K562 (cell line): ENCODE measurements around the gene CD1E. TPM values are rescaled to one million over a fixed set of nuclear protein-coding genes. Genes with fewer than 3 reads are reported as not detected.

Experiments used
- ATAC-seq: fragments of 200-7000 bp; cut with Tn5 transposase; 3 replicates; pipeline ENCODE4 v1.9.1; 2020; ENCODE audit warnings: moderate library complexity
- BruUV-seq: library from RNA; stranded (reverse); fragments of 400-500 nt; replicated peaks from 2 replicates; lab custom pipeline; 2021; lab: Mats Ljungman, UMichigan
- CTCF ChIA-PET: fragments of 300-600 bp; formaldehyde crosslinking; extraction: SDS; loops from one replicate; lab custom pipeline; 2021; ENCODE audit warnings: low intra/inter-chr PET ratio; lab: Yijun Ruan, JAX
- POLR2A ChIA-PET: fragments of 300-600, 350-650 bp; sonication (Branson Sonifier 250); formaldehyde crosslinking; extraction: SDS; loops from one replicate; lab custom pipeline; 2021; ENCODE audit warnings: antibody characterized with exemption, inconsistent platforms; lab: Yijun Ruan, JAX
- DNase-seq, 4 experiments: peaks; one replicate each; pipeline versions ENCODE4 v3.0.0 to v3.0.0-alpha.2; 2011 to 2018; ENCODE audit warnings: low spot score in 3 of 4, mixed read lengths in 3 of 4; ENCODE audit errors: extremely low read depth in 1 of 4
- FAIRE-seq: peaks from 2 replicates; lab custom pipeline; 2011; peaks lifted over from hg19 to GRCh38; lab: Jason Lieb, UNC
- H2AFZ ChIP-seq: 2 replicates; pipeline ENCODE4 v1.6.0; 2011; ENCODE audit warnings: low read depth, low read length, control low read depth, inconsistent platforms
- H3K27ac ChIP-seq: fragments of 200-600 bp; 3 replicates; pipeline ENCODE4 v1.8.0; 2011; ENCODE audit warnings: low read depth, mild to moderate bottlenecking, control low read depth, inconsistent platforms, low read length, moderate library complexity, mixed read lengths; ENCODE audit errors: extremely low read depth
- H3K27me3 ChIP-seq, 2 experiments: fragments of 300-600 bp in 1 of 2; 2 replicates in 1 of 2; 3 replicates in 1 of 2; pipeline versions ENCODE4 v1.6.0 to v1.8.0; 2011; ENCODE audit warnings: inconsistent platforms in 2 of 2, low read length in 2 of 2, mild to moderate bottlenecking in 1 of 2, mixed read lengths in 1 of 2, moderate library complexity in 1 of 2; ENCODE audit not compliant: control insufficient read depth in 2 of 2, insufficient read depth in 2 of 2
- H3K36me3 ChIP-seq: fragments of 300-600 bp; 3 replicates; pipeline ENCODE4 v1.8.0; 2011; ENCODE audit warnings: mild to moderate bottlenecking, low read length, inconsistent platforms; ENCODE audit not compliant: control insufficient read depth, insufficient read depth
- H3K4me1 ChIP-seq, 2 experiments: fragments of 200-600 bp in 1 of 2; replicated peaks in 1 of 2; 2 replicates in 1 of 2; 3 replicates in 1 of 2; pipeline versions ENCODE4 v1.5.1 to v1.8.0; 2011; ENCODE audit warnings: inconsistent platforms in 2 of 2, low read length in 2 of 2, mild to moderate bottlenecking in 1 of 2, mixed read lengths in 1 of 2, moderate library complexity in 1 of 2; ENCODE audit not compliant: control insufficient read depth in 2 of 2, insufficient read depth in 2 of 2
- H3K4me2 ChIP-seq: 2 replicates; pipeline ENCODE4 v1.6.1; 2011; ENCODE audit warnings: low read length, control low read depth, inconsistent platforms, mixed read lengths; ENCODE audit not compliant: insufficient read depth
- H3K4me3 ChIP-seq: fragments of 200-600 bp; sonication (generic), shearing (Covaris generic); 2 replicates; pipeline ENCODE4 v1.5.1; 2016; ENCODE audit warnings: control low read depth, inconsistent platforms
- H3K79me2 ChIP-seq: fragments of 200-600 bp; 3 replicates; pipeline ENCODE4 v1.8.0; 2011; ENCODE audit warnings: low read length, inconsistent platforms; ENCODE audit not compliant: control insufficient read depth, insufficient read depth
- H3K9ac ChIP-seq, 2 experiments: 2 replicates each; pipeline versions ENCODE4 v1.6.0 to v1.6.1; 2011; ENCODE audit warnings: low read depth in 2 of 2, low read length in 2 of 2, control low read depth in 1 of 2, inconsistent platforms in 1 of 2, mild to moderate bottlenecking in 1 of 2, mixed read lengths in 1 of 2; ENCODE audit not compliant: insufficient read depth in 1 of 2
- H3K9me1 ChIP-seq: one replicate; pipeline ENCODE4 v1.6.0; 2011; ENCODE audit warnings: inconsistent platforms, mild to moderate bottlenecking, low read length, moderate library complexity; ENCODE audit not compliant: control insufficient read depth, insufficient read depth
- H3K9me3 ChIP-seq: replicated peaks from 2 replicates; pipeline ENCODE4 v1.5.1; 2011; ENCODE audit warnings: low read depth, low read length, inconsistent platforms; ENCODE audit not compliant: control insufficient read depth, insufficient read depth
- H4K20me1 ChIP-seq: replicated peaks from 2 replicates; pipeline ENCODE4 v1.6.1; 2011; ENCODE audit warnings: low read length, inconsistent platforms, mixed read lengths; ENCODE audit not compliant: control insufficient read depth, insufficient read depth
- E2F1 ChIP-seq: sonication (generic); formaldehyde crosslinking; IDR thresholded peaks from 2 replicates; pipeline ENCODE4 v1.8.1; 2023; ENCODE audit warnings: mild to moderate bottlenecking, missing genetic modification reagents, moderate library complexity
- FOXA1 ChIP-seq: fragments of 450-650 bp; IDR thresholded peaks from 2 replicates; pipeline ENCODE4 v1.6.1; 2016; ENCODE audit warnings: mild to moderate bottlenecking, borderline replicate concordance
- NBN ChIP-seq: fragments of 450-650 bp; IDR thresholded peaks from 2 replicates; pipeline ENCODE4 v1.6.1; 2016; ENCODE audit warnings: low read depth, mild to moderate bottlenecking
- ZBTB12 ChIP-seq: fragments of 250-450 bp; sonication (Bioruptor Pico); IDR thresholded peaks from 2 replicates; pipeline ENCODE4 v1.4.0; 2020
- ZNF75A ChIP-seq: fragments of 450-650 bp; formaldehyde crosslinking; IDR thresholded peaks from 2 replicates; pipeline ENCODE4 v1.4.0; 2020; ENCODE audit warnings: mild to moderate bottlenecking
- ZNF830 ChIP-seq: fragments of 250-450 bp; sonication (Bioruptor Pico); IDR thresholded peaks from 2 replicates; pipeline ENCODE4 v1.5.0; 2021; ENCODE audit warnings: mild to moderate bottlenecking
- WGBS: fragments of 100-300 bp; shearing (Covaris generic); methylation state at CpG from one replicate; pipeline ENCODE4 v1.1.6; 2016; ENCODE audit warnings: low coverage, mixed read lengths; ENCODE audit not compliant: insufficient coverage; ENCODE audit errors: missing lambda C conversion rate; 5-methylcytosine and 5-hydroxymethylcytosine counted together
- in situ Hi-C: fragments of 300-500 bp; cut with MboI; formaldehyde crosslinking; loops from 4 replicates; pipeline ENCODE4 v1.15.0; 2018; ENCODE audit warnings: inconsistent platforms, mixed read lengths
- intact Hi-C: fragments of 100-400 bp; cut with micrococcal nuclease; formaldehyde crosslinking; loops from 2 replicates; pipeline ENCODE4 v1.14.2; 2022
- polyA plus RNA-seq, 8 experiments: library from polyadenylated mRNA; depleted of rRNA in 4 of 8; stranded (reverse) in 5 of 8; unstranded in 3 of 8; fragments of >200 nt; fragmentation: Nextera tagmentation in 2 of 8; fragmentation: Illumina TruSeq in 1 of 8; extraction: Ambion mirVana in 2 of 8; extraction: Trizol in 1 of 8; gene quantifications; 2 replicates each; pipeline versions ENCODE4 v1.2.1 to v1.2.3, GENCODE V29; 2011 to 2014; ENCODE audit warnings: inconsistent platforms in 1 of 8, missing spikeins in 1 of 8
- total RNA-seq, 7 experiments: library from RNA; depleted of rRNA in 6 of 7; stranded (reverse); fragments of >200 nt in 6 of 7; fragmentation: Illumina TruSeq in 2 of 7; extraction: Trizol in 2 of 7; gene quantifications; 2 replicates each; pipeline versions ENCODE4 v1.2.1 to v1.2.3, GENCODE V29; 2011 to 2021; ENCODE audit warnings: low replicate concordance in 1 of 7

CD1E gene
- total and polyA plus RNA-seq, 9 of the 15 experiments (the other 6 are each of a cell fraction or from before 2014, with no cell fraction given): not detected

GRCh38 chr1:158355773-158356285 lies 2.1 kb downstream of the CD1E start (continued):
- TF ChIP-seq ZBTB12 (CRISPR knock-in tag) (no peak), ZNF75A (no peak), NBN (no peak)

DNA sequence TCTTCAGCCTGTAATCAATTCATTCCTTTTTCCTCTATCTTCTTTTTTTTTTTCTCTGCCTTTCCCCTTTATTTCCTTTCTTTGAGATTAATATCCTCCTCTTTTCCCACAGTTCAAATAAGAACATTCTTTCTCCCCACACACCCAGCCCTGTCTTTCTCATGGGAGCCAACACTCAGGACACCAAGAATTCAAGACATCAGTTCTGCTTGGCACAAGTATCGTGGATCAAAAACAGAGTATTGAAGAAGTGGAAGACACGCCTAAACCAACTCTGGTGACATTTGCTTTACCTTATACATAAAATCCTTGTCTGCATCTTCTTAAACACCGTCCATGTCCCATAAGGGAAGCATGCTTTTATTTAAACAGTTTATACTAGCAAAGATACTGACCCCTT lies 2.9 kb downstream of the CD1E start:
- CTCF ChIA-PET: no interaction called here
- no peak for DNase-seq
- in situ Hi-C loops: no loop called here
- TF ChIP-seq FOXA1: no peak
- no peak for TF ChIP-seq ZNF830
- TF ChIP-seq E2F1 (CRISPR knock-in tag): no peak
- H3K4me2 ChIP-seq: no peak overlapping the region
- H3K4me3 ChIP-seq: no peak overlapping the region
- POLR2A ChIA-PET: no interaction called here
- no peak overlapping the region for H3K9ac ChIP-seq
- intact Hi-C loops: no loop called here
- no peaks in the 10 kb centered on the region for H3K9me1 ChIP-seq
- H3K79me2 ChIP-seq: no peaks in the 10 kb centered on the region
- WGBS: 0% methylated on average over 3 of the region's 3 CpGs
- no peaks in the 10 kb centered on the region for H3K4me1 ChIP-seq
- no peaks in the 10 kb centered on the region for H3K36me3 ChIP-seq
- no peak overlapping the region for H2AFZ ChIP-seq
- no peaks in the 10 kb centered on the region for H3K9me3 ChIP-seq
- ATAC-seq: no peak
- BruUV-seq: no TSS peak
- no peak for FAIRE-seq
- no peak overlapping the region for H3K27ac ChIP-seq
- no peaks in the 10 kb centered on the region for H3K27me3 ChIP-seq
- H4K20me1 ChIP-seq: no peaks in the 10 kb centered on the region
